CD14-positive monocyte (primary cell): ENCODE results near the gene DUSP12. TPM values are rescaled to one million over a fixed set of nuclear protein-coding genes. Genes with fewer than 3 reads are reported as not detected.

Experiments
- DNase-seq, 3 donors: peaks; one replicate each; pipeline ENCODE4 v3.0.0-alpha.2; 2011 to 2022
- H2AFZ ChIP-seq: 2 replicates; pipeline ENCODE4 v1.6.0; 2012; ENCODE audit warnings: mild to moderate bottlenecking, low read depth, low read length, inconsistent platforms; ENCODE audit not compliant: insufficient read depth, poor library complexity, severe bottlenecking
- H3K27ac ChIP-seq, 2 donors: 1 replicate in 1 of 2; 2 replicates in 1 of 2; pipeline ENCODE4 v1.5.1; 2012 to 2013; ENCODE audit warnings: low read length in 2 of 2, control low read depth in 1 of 2, inconsistent platforms in 1 of 2, low read depth in 1 of 2, mild to moderate bottlenecking in 1 of 2
- H3K27me3 ChIP-seq, 2 donors: one replicate each; pipeline versions ENCODE4 v1.6.0 to v1.6.1; 2011 to 2013; ENCODE audit warnings: low read length in 2 of 2; ENCODE audit not compliant: control insufficient read depth in 2 of 2, insufficient read depth in 2 of 2
- H3K36me3 ChIP-seq, 2 donors: replicated peaks in 1 of 2; 1 replicate in 1 of 2; 2 replicates in 1 of 2; pipeline versions ENCODE4 v1.5.1 to v1.6.1; 2012 to 2013; ENCODE audit warnings: low read length in 2 of 2, control low read depth in 1 of 2, inconsistent platforms in 1 of 2, mild to moderate bottlenecking in 1 of 2; ENCODE audit not compliant: insufficient read depth in 2 of 2, control insufficient read depth in 1 of 2
- H3K4me1 ChIP-seq, 2 donors: 1 replicate in 1 of 2; 2 replicates in 1 of 2; pipeline versions ENCODE4 v1.5.1 to v1.6.1; 2012 to 2013; ENCODE audit warnings: low read length in 2 of 2, control low read depth in 1 of 2, inconsistent platforms in 1 of 2, mild to moderate bottlenecking in 1 of 2, moderate library complexity in 1 of 2; ENCODE audit not compliant: insufficient read depth in 2 of 2, control insufficient read depth in 1 of 2
- H3K4me2 ChIP-seq: replicated peaks from 2 replicates; pipeline ENCODE3; 2012; ENCODE audit warnings: low read length, moderate library complexity, mild to moderate bottlenecking; ENCODE audit not compliant: poor library complexity, severe bottlenecking; ENCODE audit errors: extremely low read depth
- H3K4me3 ChIP-seq, 3 experiments: fragments of 200-600 bp in 1 of 3; sonication (generic) in 1 of 3; replicated peaks in 1 of 3; 1 replicate in 2 of 3; 2 replicates in 1 of 3; pipeline ENCODE4 v1.5.1; 2011 to 2013; ENCODE audit warnings: low read length in 3 of 3, mild to moderate bottlenecking in 3 of 3, control low read depth in 2 of 3, low read depth in 2 of 3, inconsistent platforms in 1 of 3, moderate library complexity in 1 of 3
- H3K79me2 ChIP-seq: 2 replicates; pipeline ENCODE4 v1.6.0; 2012; ENCODE audit warnings: mild to moderate bottlenecking, control low read depth, inconsistent platforms, low read length, moderate library complexity; ENCODE audit not compliant: insufficient read depth
- H3K9ac ChIP-seq: 2 replicates; pipeline ENCODE4 v1.6.0; 2017; ENCODE audit warnings: low read length, mild to moderate bottlenecking; ENCODE audit not compliant: insufficient read depth, poor library complexity, severe bottlenecking
- H3K9me3 ChIP-seq, 2 donors: replicated peaks in 1 of 2; 1 replicate in 1 of 2; 2 replicates in 1 of 2; pipeline versions ENCODE4 v1.5.1 to v1.6.1; 2012 to 2013; ENCODE audit warnings: low read length in 2 of 2, control low read depth in 1 of 2; ENCODE audit not compliant: control insufficient read depth in 1 of 2, insufficient read depth in 1 of 2
- H4K20me1 ChIP-seq: 2 replicates; pipeline ENCODE4 v1.6.0; 2012; ENCODE audit warnings: mild to moderate bottlenecking, low read length, control low read depth, moderate library complexity; ENCODE audit not compliant: insufficient read depth
- H3K27ac Mint-ChIP-seq, 7 donors: one replicate each; pipeline ENCODE4 v1.8.0; 2020; ENCODE audit warnings: mild to moderate bottlenecking in 7 of 7, mixed read lengths in 7 of 7, moderate library complexity in 6 of 7, inconsistent platforms in 2 of 7
- H3K27me3 Mint-ChIP-seq, 3 donors: one replicate each; pipeline ENCODE4 v1.8.0; 2021 to 2022; ENCODE audit warnings: low read depth in 3 of 3, mild to moderate bottlenecking in 3 of 3, mixed read lengths in 3 of 3, moderate library complexity in 3 of 3, inconsistent platforms in 1 of 3
- H3K36me3 Mint-ChIP-seq, 2 donors: one replicate each; pipeline ENCODE4 v1.8.0; 2020; ENCODE audit warnings: mixed read lengths in 2 of 2, inconsistent platforms in 1 of 2, mild to moderate bottlenecking in 1 of 2
- H3K4me1 Mint-ChIP-seq: one replicate; pipeline ENCODE4 v1.8.0; 2020; ENCODE audit warnings: mild to moderate bottlenecking, mixed read lengths
- H3K4me3 Mint-ChIP-seq, 2 donors: one replicate each; pipeline ENCODE4 v1.8.0; 2020; ENCODE audit warnings: mild to moderate bottlenecking in 2 of 2, mixed read lengths in 2 of 2, moderate library complexity in 1 of 2
- H3K9me3 Mint-ChIP-seq, 7 donors: one replicate each; pipeline ENCODE4 v1.8.0; 2020 to 2022; ENCODE audit warnings: mixed read lengths in 7 of 7, mild to moderate bottlenecking in 6 of 7, moderate library complexity in 6 of 7, inconsistent platforms in 2 of 7
- WGBS: methylation state at CpG from one replicate; pipeline ENCODE4 v1.1.5; 2013; ENCODE audit warnings: missing lambda C conversion rate; ENCODE audit not compliant: insufficient coverage; 5-methylcytosine and 5-hydroxymethylcytosine counted together
- intact Hi-C, 2 donors: fragments of 100-400 bp; cut with micrococcal nuclease; formaldehyde crosslinking; loops; one replicate each; pipeline versions ENCODE4 v1.15.0 to v1.15.1; 2023
- polyA plus RNA-seq, 3 donors: library from polyadenylated mRNA; depleted of rRNA in 1 of 3; unstranded in 2 of 3; stranded (reverse) in 1 of 3; fragments of 300-500 nt in 2 of 3; fragments of >200 nt in 1 of 3; fragmentation: Illumina TruSeq in 2 of 3; gene quantifications; 1 replicate in 2 of 3; 2 replicates in 1 of 3; pipeline ENCODE4 v1.2.3, GENCODE V29; 2012 to 2021
- TF ChIP-seq, protein P1 (sequence below): fragments of 200-600 bp; IDR thresholded peaks from one replicate; pipeline ENCODE4 v1.8.0; 2022; ENCODE audit warnings: antibody characterized with exemption, mild to moderate bottlenecking

The DUSP12 gene
- polyA plus RNA-seq, 3 donors = 19.0 to 32.0 (median 30.5) TPM

DNA sequence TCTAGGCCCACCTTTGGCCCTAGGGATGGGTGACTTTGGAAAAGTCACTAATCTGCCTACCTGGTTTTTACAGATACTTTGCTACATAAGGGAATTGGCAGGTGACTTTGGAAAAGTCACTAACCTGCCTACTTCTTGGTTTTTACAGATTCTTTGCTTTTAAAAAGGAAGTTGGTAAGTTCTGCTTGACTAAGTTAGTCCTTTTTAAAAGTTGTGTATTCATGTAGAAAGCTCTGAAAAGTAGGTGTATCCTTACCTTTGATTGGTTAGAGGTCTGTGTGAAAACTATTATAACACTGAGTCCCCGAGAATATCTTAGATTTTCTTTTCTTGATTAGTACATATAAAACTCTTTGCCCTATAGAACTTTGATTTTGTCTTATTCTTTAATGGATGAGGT lies 28.9 kb downstream of the DUSP12 start:
- no peak overlapping the region for H3K27ac ChIP-seq
- TF ChIP-seq, protein P1, sequence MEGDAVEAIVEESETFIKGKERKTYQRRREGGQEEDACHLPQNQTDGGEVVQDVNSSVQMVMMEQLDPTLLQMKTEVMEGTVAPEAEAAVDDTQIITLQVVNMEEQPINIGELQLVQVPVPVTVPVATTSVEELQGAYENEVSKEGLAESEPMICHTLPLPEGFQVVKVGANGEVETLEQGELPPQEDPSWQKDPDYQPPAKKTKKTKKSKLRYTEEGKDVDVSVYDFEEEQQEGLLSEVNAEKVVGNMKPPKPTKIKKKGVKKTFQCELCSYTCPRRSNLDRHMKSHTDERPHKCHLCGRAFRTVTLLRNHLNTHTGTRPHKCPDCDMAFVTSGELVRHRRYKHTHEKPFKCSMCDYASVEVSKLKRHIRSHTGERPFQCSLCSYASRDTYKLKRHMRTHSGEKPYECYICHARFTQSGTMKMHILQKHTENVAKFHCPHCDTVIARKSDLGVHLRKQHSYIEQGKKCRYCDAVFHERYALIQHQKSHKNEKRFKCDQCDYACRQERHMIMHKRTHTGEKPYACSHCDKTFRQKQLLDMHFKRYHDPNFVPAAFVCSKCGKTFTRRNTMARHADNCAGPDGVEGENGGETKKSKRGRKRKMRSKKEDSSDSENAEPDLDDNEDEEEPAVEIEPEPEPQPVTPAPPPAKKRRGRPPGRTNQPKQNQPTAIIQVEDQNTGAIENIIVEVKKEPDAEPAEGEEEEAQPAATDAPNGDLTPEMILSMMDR = no peak
- H3K9me3 ChIP-seq = no peaks in the 10 kb centered on the region
- no peaks in the 10 kb centered on the region for H3K9me3 Mint-ChIP-seq
- peaks cover 3 to 15% of the 10 kb centered on the region in 2 donors for H3K4me1 ChIP-seq
- H3K27me3 ChIP-seq = no peaks in the 10 kb centered on the region
- peaks cover 90% of the 10 kb centered on the region for H4K20me1 ChIP-seq
- no peak overlapping the region for H3K4me3 Mint-ChIP-seq
- peaks cover 72% of the 10 kb centered on the region for H3K79me2 ChIP-seq
- peaks cover 37 to 38% of the 10 kb centered on the region in 2 donors for H3K36me3 Mint-ChIP-seq
- no peak overlapping the region for H3K4me3 ChIP-seq
- WGBS = no CpG with 5 or more reads among the region's 1 CpG
- no peak overlapping the region for H3K27ac Mint-ChIP-seq
- DNase-seq = no peak
- no peaks in the 10 kb centered on the region for H3K27me3 Mint-ChIP-seq
- peaks cover 25 to 50% of the 10 kb centered on the region in 2 donors for H3K36me3 ChIP-seq
- H3K4me2 ChIP-seq = no peak overlapping the region
- no peak overlapping the region for H2AFZ ChIP-seq
- intact Hi-C loops = no loop called here
- no peak overlapping the region for H3K9ac ChIP-seq
- H3K4me1 Mint-ChIP-seq = peaks cover 7% of the 10 kb centered on the region

DNA sequence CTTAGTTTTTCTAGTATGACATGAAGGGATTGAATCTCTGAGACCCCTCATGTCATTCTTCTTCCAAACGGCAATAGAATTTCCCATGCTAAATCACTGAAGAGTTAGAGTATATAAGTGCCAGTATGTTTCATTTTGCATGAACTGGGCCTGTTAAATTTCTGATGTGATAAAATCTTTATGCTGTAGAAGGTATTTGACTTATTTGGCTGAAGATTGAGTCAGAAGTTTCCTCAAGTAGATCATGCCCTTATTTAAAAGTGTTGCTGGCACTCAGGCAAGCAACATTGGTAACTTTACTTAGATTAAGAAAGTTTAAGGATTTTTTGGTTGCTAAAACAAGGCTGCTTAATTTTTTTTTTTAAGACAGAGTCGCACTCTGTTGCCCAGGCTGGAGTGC lies 29.8 kb downstream of the DUSP12 start:
- no peak overlapping the region for H3K27ac ChIP-seq
- Mint-ChIP-seq H3K27ac (no peak overlapping the region), H3K4me1 (peaks cover 7% of the 10 kb centered on the region)

More for the DNA sequence above, 29.8 kb downstream of the DUSP12 start:
- DNase-seq = no peak
- Histone ChIP-seq H3K9ac (no peak overlapping the region), H3K4me1 (peaks cover 0 to 8% of the 10 kb centered on the region in 2 donors), H3K36me3 (peaks cover 34 to 58% of the 10 kb centered on the region in 2 donors), H3K79me2 (peaks cover 64% of the 10 kb centered on the region), H3K4me2 (no peak overlapping the region), H3K27me3 (no peaks in the 10 kb centered on the region), H2AFZ (no peak overlapping the region), H3K4me3 (no peak overlapping the region), H4K20me1 (peaks cover 85% of the 10 kb centered on the region), H3K9me3 (no peaks in the 10 kb centered on the region)
- Mint-ChIP-seq H3K4me3 (no peak overlapping the region), H3K9me3 (no peaks in the 10 kb centered on the region), H3K36me3 (peaks cover 46% of the 10 kb centered on the region in 2 donors), H3K27me3 (no peaks in the 10 kb centered on the region)
- TF ChIP-seq, protein P1 = no peak
- WGBS = 100% methylated on average over 1 of the region's 2 CpGs
- intact Hi-C loops = no loop called here
